H1 (cell line): ENCODE results near the gene S100A6.

Experiments used
- CTCF ChIP-seq, 3 experiments: IDR thresholded peaks; 1 replicate in 2 of 3; 2 replicates in 1 of 3; pipeline versions ENCODE4 v1.5.1 to v1.6.1; 2011; ENCODE audit warnings: low read length in 3 of 3, mild to moderate bottlenecking in 3 of 3, inconsistent platforms in 2 of 3, low read depth in 1 of 3, moderate library complexity in 1 of 3; ENCODE audit not compliant: insufficient read depth in 1 of 3; ENCODE audit errors: control extremely low read depth in 1 of 3
- YY1 ChIP-seq: IDR thresholded peaks from 2 replicates; pipeline ENCODE4 v1.6.1; 2011; ENCODE audit warnings: low read depth, mild to moderate bottlenecking, low read length

DNA sequence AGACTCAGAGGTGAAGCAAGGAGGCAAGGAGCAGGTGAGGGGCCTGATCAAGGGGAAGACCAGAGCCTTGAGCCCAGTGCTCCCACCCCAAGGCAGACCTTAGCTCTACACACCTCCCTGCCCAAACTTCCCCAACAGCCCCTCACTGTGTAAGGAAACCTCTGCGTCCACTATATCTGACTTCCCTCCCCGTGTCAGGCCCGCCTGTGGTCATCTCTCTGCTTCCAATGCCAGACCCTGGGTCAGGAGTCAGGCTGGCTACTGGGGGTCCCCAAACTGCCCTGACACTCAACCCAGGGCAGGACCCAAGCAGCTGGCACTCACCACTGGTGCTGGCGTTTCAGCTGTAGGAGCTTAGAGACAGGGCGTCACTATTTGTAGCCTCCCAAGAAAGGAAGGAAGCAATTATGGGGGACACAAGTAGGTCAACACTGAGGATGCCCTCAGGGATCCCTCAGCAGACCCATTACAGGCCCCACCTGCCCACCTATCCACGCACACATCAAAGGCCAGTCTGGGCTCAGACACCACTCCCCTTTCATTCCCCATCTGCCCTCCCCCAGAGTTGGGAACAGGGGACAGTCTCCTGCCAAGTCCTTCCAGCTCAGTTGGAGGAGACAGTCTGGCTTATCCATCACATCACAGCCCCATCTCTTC is 14.1 kb upstream of the S100A6 start:
- TF ChIP-seq YY1 (no peak), CTCF (IDR thresholded peaks at IDR 0.05; ENCODE audit: control extremely low read depth in 1 of 3, insufficient read depth in 1 of 3, low read depth in 1 of 3, low read length in 3 of 3) (no peak)
